GM18499 (cell line): ENCODE results near the gene HK1.
"Not testable (repeated sequence)": the region's sequence is repeated elsewhere in the genome, so short reads cannot be mapped to it uniquely, and the experiment has no call there.

ENCODE experiments used
- ATAC-seq: cut with Tn5 transposase; IDR thresholded peaks from one replicate; pipeline ENCODE4 v1.9.1; 2021; ENCODE audit warnings: moderate number of reproducible peaks; ENCODE audit not compliant: insufficient read depth, unreplicated experiment

Gene HK1

GRCh38 chr10:69278446-69278963, at the start of gene HK1:
Gene HK1, plus strand, starts transcription at chr10:69278496.
- ATAC-seq = no peak

- no peak for ATAC-seq
Observed at GRCh38 chr10:69229616-69229916, 48.7 kb upstream of the HK1 start.

- ATAC-seq = no peak
Observed at GRCh38 chr10:69230128-69230527, 48.2 kb upstream of the HK1 start.

GRCh38 chr10:69232252-69232651, 46.0 kb upstream of the HK1 start:
- no peak for ATAC-seq

- no peak for ATAC-seq
Observed at GRCh38 chr10:69232736-69233480, 45.4 kb upstream of the HK1 start.

GRCh38 chr10:69234447-69234846, 43.8 kb upstream of the HK1 start:
- ATAC-seq = no peak

- ATAC-seq = peak; percentile 65
Observed at GRCh38 chr10:69237528-69238159, 40.7 kb upstream of the HK1 start.

GRCh38 chr10:69239136-69239535, 39.2 kb upstream of the HK1 start:
- no peak for ATAC-seq

- no peak for ATAC-seq
Observed at GRCh38 chr10:69239816-69240434, 38.4 kb upstream of the HK1 start.

- no peak for ATAC-seq
Observed at GRCh38 chr10:69240455-69240854, 37.8 kb upstream of the HK1 start.

- no peak for ATAC-seq
Observed at GRCh38 chr10:69241575-69241974, 36.7 kb upstream of the HK1 start.

GRCh38 chr10:69242040-69242851, 36.0 kb upstream of the HK1 start:
- ATAC-seq = no peak

- ATAC-seq = no peak
Observed at GRCh38 chr10:69242852-69243212, 35.5 kb upstream of the HK1 start.

GRCh38 chr10:69243817-69244216, 34.5 kb upstream of the HK1 start:
- ATAC-seq = no peak

- no peak for ATAC-seq
Observed at GRCh38 chr10:69246036-69246435, 32.3 kb upstream of the HK1 start.

- no peak for ATAC-seq
Observed at GRCh38 chr10:69246581-69247312, 31.5 kb upstream of the HK1 start.

GRCh38 chr10:69247313-69247710, 31.0 kb upstream of the HK1 start:
- ATAC-seq = no peak

GRCh38 chr10:69248117-69248730, 30.1 kb upstream of the HK1 start:
- ATAC-seq = no peak

- ATAC-seq = no peak
Observed at GRCh38 chr10:69250041-69250440, 28.3 kb upstream of the HK1 start.

GRCh38 chr10:69251417-69251816, 26.9 kb upstream of the HK1 start:
- not testable (repeated sequence) for ATAC-seq
